Upper lobe of right lung (tissue), 1 donor: Measurements from ENCODE around the gene UROS. TPM values are rescaled to one million over a fixed set of nuclear protein-coding genes. Genes with fewer than 3 reads are reported as not detected.

Experiments used
- ATAC-seq: fragments of 200-7000 bp; cut with Tn5 transposase; one replicate; pipeline ENCODE4 v1.9.1; 2020; ENCODE audit warnings: mild to moderate bottlenecking, moderate library complexity
- DNase-seq: peaks from one replicate; pipeline ENCODE4 v3.0.0-alpha.2; 2020
- H3K27ac ChIP-seq: fragments of 200-600 bp; one replicate; pipeline ENCODE4 v1.8.0; 2022
- H3K27me3 ChIP-seq: fragments of 200-600 bp; one replicate; pipeline ENCODE4 v1.8.0; 2022; ENCODE audit warnings: mild to moderate bottlenecking
- H3K36me3 ChIP-seq: fragments of 200-600 bp; one replicate; pipeline ENCODE4 v1.8.0; 2022
- H3K4me1 ChIP-seq: fragments of 200-600 bp; one replicate; pipeline ENCODE4 v1.8.0; 2022
- H3K4me3 ChIP-seq: fragments of 200-600 bp; one replicate; pipeline ENCODE4 v1.8.0; 2022; ENCODE audit warnings: mild to moderate bottlenecking
- H3K9me3 ChIP-seq: fragments of 200-600 bp; one replicate; pipeline ENCODE4 v1.8.0; 2022
- intact Hi-C: fragments of 100-400 bp; cut with DNase I; formaldehyde crosslinking; loops from one replicate; pipeline ENCODE4 v1.11.0; 2022
- total RNA-seq: library from RNA; stranded (reverse); fragmentation: NEBNext Ultra II Directional; extraction: Animal tissue kit (Norgen Biotek cat#: 25700); gene quantifications from one replicate; pipeline ENCODE4 v1.2.1, GENCODE V29; 2021
- TF ChIP-seq, protein P1 (sequence below): fragments of 200-600 bp; IDR thresholded peaks from one replicate; pipeline ENCODE4 v1.8.0; 2022; ENCODE audit warnings: antibody characterized with exemption
- donor health status: DM: no; HTN: yes; CAD: no; lungs with severe emphysema.

The UROS gene
- total RNA-seq, 1 donor from 2014 or later: 34.2 TPM

DNA sequence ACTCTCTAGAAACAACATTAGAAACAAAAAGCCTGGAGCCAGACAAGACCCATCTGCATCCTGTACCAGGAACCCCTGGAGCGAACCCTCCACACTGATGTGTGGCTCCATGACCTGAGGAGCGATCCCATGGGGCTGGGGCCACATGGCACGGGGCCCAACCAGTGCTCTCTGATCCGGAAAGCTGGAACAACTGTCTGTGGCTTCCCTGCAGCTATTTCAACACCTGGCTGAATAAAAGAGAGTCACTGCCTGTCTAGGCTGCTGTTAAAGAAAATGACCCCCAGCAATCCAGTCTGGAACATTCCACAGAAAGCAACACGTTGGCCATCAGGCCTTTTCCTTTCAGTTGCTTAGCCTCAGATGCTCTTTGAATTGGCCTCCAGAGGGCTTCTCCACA, 20.9 kb downstream of the UROS start:
- Histone ChIP-seq H3K4me3 (no peak overlapping the region), H3K36me3 (peaks cover 53% of the 10 kb centered on the region), H3K4me1 (no peaks in the 10 kb centered on the region), H3K9me3 (no peaks in the 10 kb centered on the region), H3K27ac (no peak overlapping the region), H3K27me3 (no peaks in the 10 kb centered on the region)
- intact Hi-C loops: no loop called here
- DNase-seq: no peak
- no peak for ATAC-seq
- TF ChIP-seq, protein P1, sequence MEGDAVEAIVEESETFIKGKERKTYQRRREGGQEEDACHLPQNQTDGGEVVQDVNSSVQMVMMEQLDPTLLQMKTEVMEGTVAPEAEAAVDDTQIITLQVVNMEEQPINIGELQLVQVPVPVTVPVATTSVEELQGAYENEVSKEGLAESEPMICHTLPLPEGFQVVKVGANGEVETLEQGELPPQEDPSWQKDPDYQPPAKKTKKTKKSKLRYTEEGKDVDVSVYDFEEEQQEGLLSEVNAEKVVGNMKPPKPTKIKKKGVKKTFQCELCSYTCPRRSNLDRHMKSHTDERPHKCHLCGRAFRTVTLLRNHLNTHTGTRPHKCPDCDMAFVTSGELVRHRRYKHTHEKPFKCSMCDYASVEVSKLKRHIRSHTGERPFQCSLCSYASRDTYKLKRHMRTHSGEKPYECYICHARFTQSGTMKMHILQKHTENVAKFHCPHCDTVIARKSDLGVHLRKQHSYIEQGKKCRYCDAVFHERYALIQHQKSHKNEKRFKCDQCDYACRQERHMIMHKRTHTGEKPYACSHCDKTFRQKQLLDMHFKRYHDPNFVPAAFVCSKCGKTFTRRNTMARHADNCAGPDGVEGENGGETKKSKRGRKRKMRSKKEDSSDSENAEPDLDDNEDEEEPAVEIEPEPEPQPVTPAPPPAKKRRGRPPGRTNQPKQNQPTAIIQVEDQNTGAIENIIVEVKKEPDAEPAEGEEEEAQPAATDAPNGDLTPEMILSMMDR: no peak

DNA sequence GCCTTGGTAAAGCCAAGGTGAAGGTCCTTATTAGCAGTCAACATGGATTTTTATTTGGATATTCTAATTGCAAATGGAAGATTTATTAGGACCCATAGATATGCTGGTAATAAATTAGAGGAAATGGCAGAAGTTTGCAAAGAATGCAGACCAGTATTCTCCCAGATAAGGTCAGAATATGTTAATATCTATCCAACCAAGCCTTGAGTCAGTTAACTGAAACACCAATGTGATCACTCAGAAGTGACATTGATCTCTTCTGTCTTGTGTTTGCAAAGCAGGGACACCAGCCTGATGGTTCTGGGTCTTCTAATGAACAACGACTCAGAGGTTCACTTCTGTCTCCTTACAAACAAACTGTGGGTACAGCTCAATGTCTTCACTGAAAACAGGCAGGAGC, 21.5 kb downstream of the UROS start:
- H3K9me3 ChIP-seq: no peaks in the 10 kb centered on the region
- TF ChIP-seq, protein P1: no peak
- H3K36me3 ChIP-seq: peaks cover 50% of the 10 kb centered on the region
- H3K27ac ChIP-seq: no peak overlapping the region
- H3K27me3 ChIP-seq: no peaks in the 10 kb centered on the region
- intact Hi-C loops: no loop called here
- no peaks in the 10 kb centered on the region for H3K4me1 ChIP-seq
- ATAC-seq: no peak
- no peak overlapping the region for H3K4me3 ChIP-seq
- no peak for DNase-seq

DNA sequence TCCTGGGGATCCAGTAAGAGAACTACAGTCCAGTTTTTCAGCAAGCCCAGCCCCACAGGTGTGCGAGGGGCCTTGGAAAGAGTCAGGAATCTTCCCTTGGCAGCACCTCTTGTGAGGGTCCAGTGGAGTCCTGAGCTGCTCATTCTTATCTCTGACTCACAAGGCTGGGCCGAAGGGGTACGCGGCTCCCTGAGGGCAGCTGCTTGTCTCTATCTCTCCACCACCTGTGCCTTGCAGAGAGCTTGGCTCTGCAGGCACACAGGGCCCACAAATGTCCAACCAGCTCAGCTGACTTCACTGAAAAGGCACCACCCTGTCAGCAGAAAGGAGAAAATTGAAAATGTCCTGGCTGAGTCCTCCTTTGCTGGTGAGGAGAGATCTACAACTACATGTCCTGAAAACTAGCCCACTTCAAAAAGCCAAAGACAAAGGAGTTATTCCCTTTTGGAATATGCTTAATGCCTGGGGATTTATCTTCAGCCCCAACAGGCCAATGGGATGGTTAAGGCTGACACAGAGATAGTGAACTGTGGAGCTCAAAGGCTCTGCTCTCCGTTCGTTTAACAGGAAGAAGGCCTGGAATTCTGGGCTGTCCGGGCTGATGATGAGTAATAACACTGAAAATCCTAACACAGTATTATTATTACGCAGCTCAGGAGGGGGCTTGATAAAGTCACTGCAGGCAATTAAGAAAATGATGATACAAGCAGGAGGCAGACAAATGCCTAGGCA, 23.4 kb downstream of the UROS start:
- no peaks in the 10 kb centered on the region for H3K4me1 ChIP-seq
- intact Hi-C loops: no loop called here
- no peak for ATAC-seq
- DNase-seq: no peak
- H3K36me3 ChIP-seq: peaks cover 42% of the 10 kb centered on the region
- H3K27ac ChIP-seq: no peak overlapping the region
- TF ChIP-seq, protein P1: no peak
- no peaks in the 10 kb centered on the region for H3K9me3 ChIP-seq
- no peak overlapping the region for H3K4me3 ChIP-seq
- H3K27me3 ChIP-seq: no peaks in the 10 kb centered on the region

DNA sequence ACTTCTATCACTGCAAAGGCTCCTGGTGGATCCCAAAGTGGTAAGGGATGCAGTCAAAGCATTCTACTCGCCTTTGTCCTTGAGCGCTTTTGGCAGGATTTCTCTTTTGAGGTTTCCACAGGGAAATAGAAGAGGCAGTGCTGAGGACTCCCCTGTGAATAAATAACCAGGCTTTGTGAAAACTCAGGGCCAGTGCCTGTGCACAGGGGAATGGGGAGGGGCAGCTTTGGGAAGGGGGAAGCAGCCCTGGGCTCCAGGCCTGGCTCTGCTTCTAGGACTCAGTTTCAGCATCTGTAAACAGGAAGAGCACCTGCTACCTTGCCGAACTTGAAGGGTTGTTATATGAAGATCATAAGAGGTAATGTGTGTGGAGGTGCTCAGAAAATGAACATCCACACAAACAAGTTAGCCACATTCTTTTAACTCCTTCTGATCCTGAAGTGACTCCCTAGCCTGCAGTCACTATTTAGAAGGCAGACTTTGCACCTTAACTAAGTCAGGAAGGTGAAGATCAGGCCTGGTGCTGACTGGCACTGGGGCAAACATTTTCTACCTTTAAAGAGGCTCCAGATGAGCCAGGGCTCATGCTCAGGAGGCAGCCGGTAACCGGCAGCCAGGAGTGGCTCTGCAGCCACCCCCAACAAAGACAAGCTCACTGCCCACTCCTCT, 24.9 kb downstream of the UROS start:
- no peak overlapping the region for H3K27ac ChIP-seq
- H3K9me3 ChIP-seq: no peaks in the 10 kb centered on the region
- TF ChIP-seq, protein P1: no peak
- H3K36me3 ChIP-seq: peaks cover 57% of the 10 kb centered on the region
- no peaks in the 10 kb centered on the region for H3K27me3 ChIP-seq
- intact Hi-C loops: no loop called here
- no peaks in the 10 kb centered on the region for H3K4me1 ChIP-seq
- no peak for DNase-seq
- H3K4me3 ChIP-seq: no peak overlapping the region
- peak; percentile 63 for ATAC-seq

DNA sequence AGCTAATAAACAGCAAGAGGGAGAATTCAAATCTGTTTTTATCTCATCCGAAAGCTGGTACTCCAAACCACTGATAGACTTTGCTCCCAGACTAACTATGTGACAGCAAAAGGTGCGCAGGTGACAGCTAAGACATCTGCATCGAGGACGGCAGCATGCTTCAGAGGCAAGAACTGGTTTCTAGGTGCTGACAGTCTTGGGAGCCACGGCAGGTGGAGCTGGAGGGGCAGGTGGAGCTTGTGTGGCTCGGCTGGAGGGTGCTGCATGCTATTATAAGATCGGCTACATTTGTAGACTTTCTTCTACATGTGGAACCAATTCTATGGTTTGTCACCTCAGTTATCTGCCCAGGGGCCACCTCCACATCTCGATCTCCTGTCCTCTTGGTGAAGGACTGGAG, 25.6 kb downstream of the UROS start:
- TF ChIP-seq, protein P1: no peak
- Histone ChIP-seq H3K4me3 (no peak overlapping the region), H3K9me3 (no peaks in the 10 kb centered on the region), H3K27ac (no peak overlapping the region), H3K27me3 (no peaks in the 10 kb centered on the region), H3K4me1 (no peaks in the 10 kb centered on the region), H3K36me3 (peaks cover 64% of the 10 kb centered on the region)
- ATAC-seq: no peak
- no peak for DNase-seq
- intact Hi-C loops: no loop called here
